PC-9 (cell line): ENCODE data around the gene RUNX2. TPM values are rescaled to one million over a fixed set of nuclear protein-coding genes. Genes with fewer than 3 reads are reported as not detected.

Experiments used
- BruUV-seq: library from RNA; stranded (reverse); fragments of 400-500 nt; replicated peaks from 2 replicates; lab custom pipeline; 2021; lab: Mats Ljungman, UMichigan
- CTCF ChIA-PET: fragments of 300-600 bp; sonication (Branson Sonifier 250); formaldehyde crosslinking; loops from one replicate; lab custom pipeline; 2022; ENCODE audit warnings: antibody characterized with exemption; lab: Charles Lee
- POLR2A ChIA-PET: fragments of 300-600 bp; sonication (Branson Sonifier 250); formaldehyde crosslinking; loops from one replicate; lab custom pipeline; 2022; ENCODE audit warnings: antibody characterized with exemption; ENCODE audit not compliant: unreplicated experiment; lab: Charles Lee
- DNase-seq, 2 experiments: peaks; one replicate each; pipeline versions ENCODE4 v3.0.0 to v3.0.0-alpha.2; 2015 to 2022; ENCODE audit warnings: mixed read lengths in 1 of 2
- H2AFZ ChIP-seq: fragments of 200-600 bp; sonication (generic); 2 replicates; pipeline ENCODE4 v1.8.1; 2017; ENCODE audit warnings: antibody characterized with exemption
- H3F3A ChIP-seq: fragments of 200-600 bp; sonication (generic); 2 replicates; pipeline ENCODE4 v1.8.1; 2017; ENCODE audit warnings: antibody characterized with exemption, mild to moderate bottlenecking, low read depth; ENCODE audit not compliant: insufficient read depth
- H3K27ac ChIP-seq: fragments of 200-600 bp; sonication (generic); 2 replicates; pipeline ENCODE4 v1.6.1; 2016; ENCODE audit warnings: mixed run types
- H3K27me3 ChIP-seq: fragments of 200-600 bp; sonication (generic); 2 replicates; pipeline ENCODE4 v1.6.1; 2016; ENCODE audit warnings: low read depth, mixed run types; ENCODE audit not compliant: insufficient read depth
- H3K36me3 ChIP-seq: fragments of 200-600 bp; sonication (generic); 2 replicates; pipeline ENCODE4 v1.6.1; 2016; ENCODE audit warnings: low read depth, mixed run types
- H3K4me1 ChIP-seq: fragments of 200-600 bp; sonication (generic); replicated peaks from 2 replicates; pipeline ENCODE4 v1.6.1; 2016; ENCODE audit warnings: mixed run types; ENCODE audit not compliant: insufficient read depth
- H3K4me2 ChIP-seq: fragments of 200-600 bp; sonication (generic); 2 replicates; pipeline ENCODE4 v1.6.1; 2017; ENCODE audit warnings: mixed run types
- H3K4me3 ChIP-seq: fragments of 200-600 bp; sonication (generic); 2 replicates; pipeline ENCODE4 v1.6.1; 2016; ENCODE audit warnings: mixed run types
- H3K79me2 ChIP-seq: fragments of 200-600 bp; sonication (generic); 2 replicates; pipeline ENCODE4 v1.6.1; 2017; ENCODE audit warnings: low read depth, mixed run types
- H3K9me2 ChIP-seq: fragments of 200-600 bp; sonication (generic); 2 replicates; pipeline ENCODE4 v1.8.1; 2017; ENCODE audit warnings: mild to moderate bottlenecking; ENCODE audit not compliant: insufficient read depth
- H3K9me3 ChIP-seq: fragments of 200-600 bp; sonication (generic); 2 replicates; pipeline ENCODE4 v1.8.1; 2016; ENCODE audit warnings: low read depth; ENCODE audit not compliant: insufficient read depth
- H4K20me1 ChIP-seq: fragments of 200-600 bp; sonication (generic); 2 replicates; pipeline ENCODE4 v1.8.1; 2017; ENCODE audit not compliant: insufficient read depth
- CTCF ChIP-seq: fragments of 200-600 bp; sonication (generic); conservative IDR thresholded peaks from 2 replicates; pipeline ENCODE4 v1.6.1; 2017; ENCODE audit warnings: mixed run types, antibody characterized with exemption, mild to moderate bottlenecking, moderate library complexity
- EZH2 ChIP-seq: fragments of 200-600 bp; sonication (generic); IDR thresholded peaks from 2 replicates; pipeline ENCODE4 v1.8.0; 2017; ENCODE audit warnings: antibody characterized with exemption, low read depth
- intact Hi-C: fragments of 100-400 bp; cut with micrococcal nuclease; formaldehyde crosslinking; loops from one replicate; pipeline ENCODE4 v1.10.0; 2022; ENCODE audit not compliant: unreplicated experiment
- total RNA-seq: library from RNA; stranded (reverse); gene quantifications from 2 replicates; pipeline ENCODE4 v1.2.3, GENCODE V29; 2021

Gene RUNX2
- total RNA-seq, 1 experiment from 2014 or later = 12.5 TPM

- DNase-seq = no peak
- H3K79me2 ChIP-seq = no peaks in the 10 kb centered on the region
- no peaks in the 10 kb centered on the region for H3K36me3 ChIP-seq
- no peak for TF ChIP-seq EZH2
- no peak for TF ChIP-seq CTCF
- no peak overlapping the region for H3K27ac ChIP-seq
- H3K9me2 ChIP-seq = no peaks in the 10 kb centered on the region
- no TSS peak for BruUV-seq
- H3K27me3 ChIP-seq = no peaks in the 10 kb centered on the region
- H2AFZ ChIP-seq = no peak overlapping the region
- H3K4me1 ChIP-seq = peaks cover 44% of the 10 kb centered on the region
- H3K9me3 ChIP-seq = no peaks in the 10 kb centered on the region
- no peak overlapping the region for H3K4me2 ChIP-seq
- H4K20me1 ChIP-seq = no peaks in the 10 kb centered on the region
- no peak overlapping the region for H3K4me3 ChIP-seq
- intact Hi-C loops = loop anchor here (5.0 kb wide), 1 partner anchor 171 kb away; no protein-coding TSS in a partner anchor
- ChIA-PET POLR2A (no interaction called here), CTCF (no interaction called here)
- H3F3A ChIP-seq = peaks cover 19% of the 10 kb centered on the region
Measured at GRCh38 chr6:45592991-45593390, 264.9 kb downstream of the RUNX2 start.

- H4K20me1 ChIP-seq = no peaks in the 10 kb centered on the region
- CTCF ChIA-PET = interaction anchor here (0.6 to 0.7 kb wide), 2 partner anchors 11 to 1067 kb away, joined by 3 to 4 read pairs; no protein-coding TSS in a partner anchor
- H3F3A ChIP-seq = peaks cover 9% of the 10 kb centered on the region
- no peak for DNase-seq
- intact Hi-C loops = no loop called here
- no peaks in the 10 kb centered on the region for H3K9me2 ChIP-seq
- H3K36me3 ChIP-seq = no peaks in the 10 kb centered on the region
- H3K4me1 ChIP-seq = peaks cover 21% of the 10 kb centered on the region
- no peak overlapping the region for H3K4me3 ChIP-seq
- TF ChIP-seq EZH2 = no peak
- TF ChIP-seq CTCF = no peak
- no peak overlapping the region for H3K27ac ChIP-seq
- no TSS peak for BruUV-seq
- H3K9me3 ChIP-seq = no peaks in the 10 kb centered on the region
- POLR2A ChIA-PET = no interaction called here
- no peaks in the 10 kb centered on the region for H3K27me3 ChIP-seq
- no peak overlapping the region for H3K4me2 ChIP-seq
- no peak overlapping the region for H2AFZ ChIP-seq
- no peaks in the 10 kb centered on the region for H3K79me2 ChIP-seq
Measured at GRCh38 chr6:45595010-45595851, 267.1 kb downstream of the RUNX2 start.

- no peak overlapping the region for H2AFZ ChIP-seq
- POLR2A ChIA-PET = no interaction called here
- no peak overlapping the region for H3K4me2 ChIP-seq
- H4K20me1 ChIP-seq = no peaks in the 10 kb centered on the region
- H3K79me2 ChIP-seq = no peaks in the 10 kb centered on the region
- H3F3A ChIP-seq = no peaks in the 10 kb centered on the region
- H3K9me3 ChIP-seq = peaks cover 6% of the 10 kb centered on the region; the same call in 1 of the 2 replicates
- H3K9me2 ChIP-seq = no peaks in the 10 kb centered on the region
- no peak overlapping the region for H3K4me3 ChIP-seq
- no peaks in the 10 kb centered on the region for H3K27me3 ChIP-seq
- CTCF ChIA-PET = no interaction called here
- no TSS peak for BruUV-seq
- DNase-seq = no peak
- no peak overlapping the region for H3K27ac ChIP-seq
- no peak for TF ChIP-seq CTCF
- TF ChIP-seq EZH2 = no peak
- no peaks in the 10 kb centered on the region for H3K36me3 ChIP-seq
- intact Hi-C loops = no loop called here
- H3K4me1 ChIP-seq = no peaks in the 10 kb centered on the region; the same call in 1 of the 2 replicates
Measured at GRCh38 chr6:45597424-45597823, 269.3 kb downstream of the RUNX2 start.
